NCI-H345 (cell line): ENCODE results near the gene ACIN1.
"Not testable (repeated sequence)": the region's sequence is repeated elsewhere in the genome, so short reads cannot be mapped to it uniquely, and the experiment has no call there.

Source experiments
- DNase-seq: peaks from one replicate; lab custom pipeline; 2025; lab: John Stamatoyannopoulos, UW

Gene ACIN1

GRCh38 chr14:23013749-23014054 lies 81.2 kb downstream of the ACIN1 start:
- not testable (repeated sequence) for DNase-seq

- no peak for DNase-seq
Measured at GRCh38 chr14:23013054-23013748, 81.7 kb downstream of the ACIN1 start.

- peak; percentile 89 for DNase-seq
Measured at GRCh38 chr14:23009939-23010726, 84.8 kb downstream of the ACIN1 start, which contains the start of gene C14orf93. C14orf93 (minus strand) TSS chr14:23010143; CDS start chr14:22999023, 11,120 bp downstream.

- peak; percentile 47 for DNase-seq
Measured at GRCh38 chr14:23009483-23009938, 85.4 kb downstream of the ACIN1 start.

GRCh38 chr14:23008831-23009230 lies 86.1 kb downstream of the ACIN1 start:
- peak; percentile 3 for DNase-seq
